NCI-H187 treated with DMSO at 0.1 percent for 48 hours (cell line): Measurements from ENCODE around the gene KBTBD12.
"Not testable (repeated sequence)": the region's sequence is repeated elsewhere in the genome, so short reads cannot be mapped to it uniquely, and the experiment has no call there.

Experiments used
- DNase-seq: peaks from one replicate; lab custom pipeline; 2025; lab: John Stamatoyannopoulos, UW

Gene KBTBD12

DNA sequence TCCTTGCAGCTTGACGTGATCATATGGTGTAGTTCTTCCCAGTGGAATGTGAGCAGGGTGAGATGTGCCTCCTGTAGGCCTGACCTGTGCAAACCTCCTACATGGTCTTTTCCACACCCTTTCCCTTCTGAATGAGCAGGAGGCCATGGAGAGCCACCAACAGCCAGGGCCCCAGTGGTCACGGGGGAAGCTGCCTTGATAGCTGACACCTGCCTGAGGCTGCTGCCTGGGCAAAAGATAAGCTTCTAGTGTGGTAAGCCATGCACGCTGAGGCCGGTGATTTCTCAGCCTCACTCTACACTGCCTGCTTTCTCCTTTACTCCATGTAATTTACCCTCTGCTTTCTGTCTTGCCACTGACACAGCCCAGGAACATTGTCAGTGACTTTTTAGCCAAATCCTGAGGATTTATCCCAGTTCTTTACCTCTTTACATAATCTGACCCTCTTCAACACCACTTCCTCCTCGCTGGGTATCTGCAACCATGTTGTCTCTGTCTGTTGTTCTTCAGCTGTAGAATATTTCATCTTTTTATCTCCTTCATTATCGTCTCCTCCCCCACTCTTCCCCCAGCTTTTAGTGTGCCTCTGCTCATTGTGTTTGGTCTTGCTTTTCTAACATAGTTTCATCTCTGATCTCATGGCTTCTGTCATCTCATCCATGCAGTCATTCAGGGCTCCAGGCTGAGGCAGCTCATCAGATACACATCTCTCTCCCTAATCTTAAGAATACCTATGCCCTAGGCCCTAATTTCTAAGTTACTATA lies 11.2 kb upstream of the KBTBD12 start:
- DNase-seq = no peak

GRCh38 chr3:127905556-127905955 lies 9.5 kb upstream of the KBTBD12 start:
- no peak for DNase-seq

GRCh38 chr3:127906653-127907052 lies 8.4 kb upstream of the KBTBD12 start:
- DNase-seq = not testable (repeated sequence)

GRCh38 chr3:127908202-127908601 lies 6.8 kb upstream of the KBTBD12 start:
- DNase-seq = no peak

DNA sequence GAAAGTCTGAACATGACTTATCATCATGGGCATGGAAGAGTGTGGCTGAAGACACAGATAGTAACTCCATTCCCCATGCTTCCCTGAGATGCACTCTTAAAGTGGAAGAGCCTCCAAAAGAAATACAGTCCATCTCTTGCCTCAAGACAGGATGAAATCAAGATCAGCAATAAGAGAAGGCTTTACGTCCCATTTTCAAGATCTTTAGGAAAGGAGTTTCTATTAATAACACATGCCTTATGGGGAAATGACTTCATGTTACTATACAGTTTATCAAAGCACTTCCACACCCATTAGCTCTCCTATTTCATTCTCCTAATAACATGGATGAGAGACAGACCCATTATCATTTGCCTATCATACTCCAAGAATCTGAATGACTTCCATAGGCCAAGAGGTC lies 6.1 kb upstream of the KBTBD12 start:
- no peak for DNase-seq

DNA sequence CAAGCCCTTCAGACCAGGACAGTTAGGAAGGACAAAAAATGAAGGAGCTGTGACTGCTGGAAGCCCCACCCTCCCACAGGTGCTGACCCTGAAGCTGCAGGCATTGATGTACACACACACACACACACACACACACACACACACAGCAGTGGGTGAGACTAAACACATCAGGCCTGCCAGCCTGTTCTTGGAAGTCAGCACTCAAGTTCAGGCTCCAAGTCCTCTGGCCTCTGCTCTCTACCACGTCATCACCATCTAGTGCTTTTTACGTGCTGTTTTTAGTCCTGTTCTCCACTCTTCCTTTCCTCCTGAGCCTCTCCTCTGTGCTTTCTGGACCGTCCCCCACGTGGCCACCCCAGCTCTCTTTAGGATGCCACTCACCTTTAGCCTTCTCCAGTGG lies 5.4 kb upstream of the KBTBD12 start:
- no peak for DNase-seq

DNA sequence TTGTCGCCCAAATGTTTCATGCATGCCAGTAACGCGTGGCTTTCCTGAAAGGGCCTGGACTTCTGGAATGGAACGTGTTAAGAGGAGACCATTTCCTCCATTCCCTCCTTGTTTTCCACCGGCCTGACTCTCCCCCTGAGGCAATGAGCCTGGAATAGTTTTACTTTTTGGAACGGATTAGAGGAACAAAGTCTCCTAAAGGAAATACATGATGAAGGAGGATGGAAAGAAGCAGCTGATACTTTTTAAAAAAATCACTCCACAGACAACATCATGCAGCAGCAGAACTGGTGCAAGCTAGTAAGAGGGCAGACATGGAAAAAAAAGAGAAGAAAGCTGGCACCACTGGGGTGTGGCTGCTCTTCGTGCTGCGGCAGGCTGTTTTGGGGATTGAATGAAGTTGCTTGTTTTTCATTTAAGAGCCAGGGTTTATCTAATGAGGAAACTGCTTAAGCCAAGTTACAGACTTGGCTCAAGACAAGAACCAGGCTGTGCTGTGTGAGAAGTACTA lies 3.6 kb upstream of the KBTBD12 start:
- no peak for DNase-seq

DNA sequence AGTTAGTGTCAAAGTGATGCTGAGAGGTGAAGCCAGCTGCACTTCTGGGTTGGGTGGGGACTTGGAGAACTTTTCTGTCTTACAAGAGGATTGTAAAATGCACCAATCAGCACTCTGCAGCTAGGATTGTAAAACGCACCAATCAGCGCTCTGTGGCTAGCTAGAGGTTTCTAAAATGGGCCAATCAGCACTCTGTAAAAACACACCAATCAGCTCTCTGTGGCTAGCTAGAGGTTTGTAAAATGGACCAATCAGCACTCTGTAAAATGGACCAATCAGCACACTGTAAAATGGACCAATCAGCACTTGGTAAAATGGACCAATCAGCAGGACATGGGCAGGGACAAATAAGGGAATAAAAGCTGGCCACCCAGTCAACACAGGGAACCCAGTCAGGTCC lies 1.2 kb upstream of the KBTBD12 start:
- not testable (repeated sequence) for DNase-seq

GRCh38 chr3:127914584-127914983 lies 448 bp upstream of the KBTBD12 start:
- no peak for DNase-seq

DNA sequence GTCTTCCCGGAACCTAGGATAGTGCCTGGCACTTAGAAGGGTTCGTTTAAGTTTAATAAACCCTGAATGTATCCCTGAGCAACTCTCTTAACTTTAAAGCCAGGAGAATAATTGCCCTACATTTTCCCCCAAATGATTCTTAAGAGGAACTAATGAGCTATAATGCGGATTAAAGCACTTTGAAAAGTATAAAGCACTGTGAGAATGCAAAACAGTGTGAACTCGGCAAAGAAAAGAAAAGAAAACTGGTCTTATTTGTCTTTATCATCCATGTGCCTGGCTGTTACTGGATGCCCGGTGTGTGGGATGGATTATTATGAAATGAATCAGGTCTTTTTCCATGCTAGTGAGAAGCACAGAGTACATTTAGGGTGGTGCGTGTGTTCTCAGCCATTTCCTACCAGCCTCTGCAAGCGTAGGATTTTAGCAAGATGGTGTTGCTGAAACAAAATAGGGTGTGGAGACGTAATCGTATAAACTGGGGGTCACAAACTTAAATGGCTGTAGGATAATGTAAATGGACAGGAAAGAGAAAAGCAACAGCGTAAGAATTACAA lies 983 bp downstream of the KBTBD12 start:
- no peak for DNase-seq

GRCh38 chr3:127920738-127921137 lies 5.7 kb downstream of the KBTBD12 start:
- DNase-seq = no peak

- DNase-seq = no peak
Measured at GRCh38 chr3:127923611-127924010, 8.6 kb downstream of the KBTBD12 start.

DNA sequence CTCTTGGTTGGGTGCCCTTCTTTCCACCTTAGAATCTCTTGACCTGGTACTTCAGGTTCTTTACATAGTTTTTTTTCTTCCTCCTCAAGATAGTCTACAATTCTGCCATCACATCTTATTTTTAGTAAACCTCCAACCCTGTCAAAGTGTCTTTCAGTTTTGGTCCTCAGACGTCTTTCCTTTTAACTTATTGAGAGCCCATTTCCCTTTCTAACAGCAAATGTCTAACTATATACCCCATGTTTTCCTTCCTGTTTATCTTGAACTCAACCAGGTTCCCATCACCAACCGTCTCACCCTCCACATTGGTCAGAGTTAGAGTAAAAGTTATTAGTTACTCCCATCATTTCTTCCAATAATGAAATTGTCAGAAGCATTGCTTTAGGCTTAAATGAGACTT lies 10.4 kb downstream of the KBTBD12 start:
- DNase-seq = no peak

GRCh38 chr3:127927829-127928604 lies 13.0 kb downstream of the KBTBD12 start:
- DNase-seq = no peak

DNA sequence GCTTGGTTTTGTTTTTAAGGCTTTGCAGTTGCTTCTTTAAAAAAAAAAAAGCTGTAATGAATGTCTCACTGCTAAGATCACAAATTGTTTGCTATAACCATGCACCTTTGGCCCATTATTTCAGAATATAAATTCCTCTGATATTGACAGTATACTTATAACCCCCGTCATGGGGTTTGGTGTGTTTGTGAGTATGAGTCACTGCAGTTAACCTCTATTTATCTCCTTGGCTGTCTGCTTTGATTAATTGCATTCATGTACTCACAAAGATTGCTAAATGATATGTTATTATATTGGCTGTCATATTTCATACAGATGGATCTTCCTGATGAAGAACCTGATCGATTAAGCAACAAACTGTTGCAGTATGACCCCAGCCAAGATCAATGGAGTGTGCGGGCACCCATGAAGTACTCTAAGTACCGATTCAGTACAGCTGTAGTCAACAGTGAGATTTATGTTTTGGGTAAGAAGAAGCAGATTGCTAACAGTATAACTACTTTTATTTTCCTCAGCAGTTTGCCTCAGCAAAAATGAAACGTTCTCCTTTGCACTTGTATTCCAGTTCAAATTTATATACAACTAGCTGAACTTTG lies 14.9 kb downstream of the KBTBD12 start:
- DNase-seq = no peak

DNA sequence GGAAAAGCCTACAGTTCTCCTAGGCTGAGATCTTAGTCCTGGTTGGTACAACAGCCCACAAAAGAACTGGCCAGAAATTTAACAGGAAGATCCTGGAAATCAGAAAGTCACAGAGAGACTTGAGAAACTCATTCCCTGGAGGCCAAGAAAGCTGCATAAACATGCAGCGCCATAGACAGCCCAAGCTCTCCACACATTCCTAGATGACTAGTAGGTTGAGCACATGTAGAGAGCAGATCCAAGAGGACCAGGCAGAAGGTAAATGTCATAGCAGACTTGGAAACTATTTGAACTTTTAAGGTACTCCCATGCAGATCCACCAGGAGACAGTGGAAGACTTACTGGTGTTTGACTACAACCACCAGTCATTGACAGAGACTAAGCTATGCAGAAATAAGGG lies 18.4 kb downstream of the KBTBD12 start:
- no peak for DNase-seq

DNA sequence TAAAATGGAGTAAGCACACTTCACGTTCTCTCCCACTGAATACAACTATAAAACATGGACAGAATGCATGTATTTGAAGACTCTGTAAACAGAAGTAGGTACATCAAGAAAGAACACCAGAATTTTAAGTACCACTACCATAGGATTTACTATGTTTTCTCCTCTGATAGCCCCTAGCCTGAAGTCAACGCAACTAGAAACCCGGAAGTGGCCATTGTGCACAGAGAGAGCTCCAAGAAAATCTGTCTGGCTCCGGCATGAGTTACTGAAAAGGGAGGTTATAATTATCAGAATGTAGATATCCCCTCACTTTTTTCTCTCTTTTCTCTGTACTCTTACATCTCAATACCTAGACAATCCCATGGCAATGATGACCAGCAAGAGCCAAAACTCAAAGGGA lies 23.8 kb downstream of the KBTBD12 start:
- no peak for DNase-seq

GRCh38 chr3:127940116-127940515 lies 25.1 kb downstream of the KBTBD12 start:
- DNase-seq = no peak

- DNase-seq = no peak
Measured at GRCh38 chr3:127942613-127943012, 27.6 kb downstream of the KBTBD12 start.

GRCh38 chr3:127948211-127948610 lies 33.2 kb downstream of the KBTBD12 start:
- DNase-seq = no peak

DNA sequence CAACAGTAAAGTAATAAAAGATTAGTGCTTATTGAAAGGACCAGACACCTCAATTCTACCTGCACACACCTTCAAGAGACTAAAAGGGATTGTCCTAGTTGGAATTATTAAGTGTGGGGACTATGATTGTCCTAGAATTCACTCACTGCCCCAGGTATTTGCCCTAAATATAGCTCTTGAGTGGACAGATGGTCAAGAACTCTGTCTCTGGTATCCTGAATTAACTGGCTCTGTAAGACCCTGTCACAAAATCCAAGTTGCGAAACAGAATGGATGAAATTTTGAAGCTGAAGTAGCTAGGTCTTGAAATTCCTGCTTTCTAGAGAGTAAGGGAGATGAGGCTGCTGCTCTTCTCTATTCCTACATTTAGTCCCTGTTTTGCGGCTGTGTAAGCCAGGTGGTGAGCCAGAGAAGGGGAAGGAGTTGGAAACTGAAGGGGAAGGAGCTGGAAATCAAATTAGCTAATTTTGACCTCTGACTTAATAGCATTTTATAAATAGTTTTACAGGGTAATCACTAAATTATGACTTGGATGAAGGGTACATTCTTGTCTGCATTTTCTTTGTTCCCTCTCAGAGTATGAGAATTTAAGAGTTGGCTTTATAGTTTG lies 34.5 kb downstream of the KBTBD12 start:
- no peak for DNase-seq

- DNase-seq = no peak
Measured at GRCh38 chr3:127951276-127951675, 36.2 kb downstream of the KBTBD12 start.
